C4-2B (cell line): Measurements from ENCODE around the gene CNN3.

ENCODE experiments used
- ZFX ChIP-seq: fragments of 450-650 bp; IDR thresholded peaks from 2 replicates; pipeline ENCODE4 v1.6.1; 2017
- TF ChIP-seq, protein P1 (sequence below): fragments of 450-650 bp; conservative IDR thresholded peaks from 2 replicates; pipeline ENCODE4 v1.5.1; 2017; ENCODE audit warnings: mild to moderate bottlenecking

DNA sequence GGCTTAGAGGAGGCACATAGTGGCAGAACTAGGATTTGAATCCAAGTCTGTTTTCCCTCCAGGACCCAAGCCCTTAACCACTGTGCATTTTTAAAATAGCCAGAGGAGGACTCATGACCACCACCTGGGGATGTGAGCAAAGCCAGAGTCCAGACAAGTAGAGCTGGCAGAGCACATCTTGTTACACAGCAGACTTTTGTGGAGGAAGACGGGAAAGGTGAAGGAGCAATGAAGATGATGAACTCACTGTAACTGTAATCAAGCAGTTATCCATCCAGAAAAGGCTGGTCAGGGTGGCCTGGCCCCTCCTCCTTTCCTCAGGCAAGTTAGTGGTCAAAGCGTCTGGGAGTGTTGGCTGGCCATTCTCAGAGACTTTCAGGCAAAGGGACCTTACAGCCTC, 55.9 kb downstream of the CNN3 start:
- TF ChIP-seq ZFX: no peak
- TF ChIP-seq, protein P1, sequence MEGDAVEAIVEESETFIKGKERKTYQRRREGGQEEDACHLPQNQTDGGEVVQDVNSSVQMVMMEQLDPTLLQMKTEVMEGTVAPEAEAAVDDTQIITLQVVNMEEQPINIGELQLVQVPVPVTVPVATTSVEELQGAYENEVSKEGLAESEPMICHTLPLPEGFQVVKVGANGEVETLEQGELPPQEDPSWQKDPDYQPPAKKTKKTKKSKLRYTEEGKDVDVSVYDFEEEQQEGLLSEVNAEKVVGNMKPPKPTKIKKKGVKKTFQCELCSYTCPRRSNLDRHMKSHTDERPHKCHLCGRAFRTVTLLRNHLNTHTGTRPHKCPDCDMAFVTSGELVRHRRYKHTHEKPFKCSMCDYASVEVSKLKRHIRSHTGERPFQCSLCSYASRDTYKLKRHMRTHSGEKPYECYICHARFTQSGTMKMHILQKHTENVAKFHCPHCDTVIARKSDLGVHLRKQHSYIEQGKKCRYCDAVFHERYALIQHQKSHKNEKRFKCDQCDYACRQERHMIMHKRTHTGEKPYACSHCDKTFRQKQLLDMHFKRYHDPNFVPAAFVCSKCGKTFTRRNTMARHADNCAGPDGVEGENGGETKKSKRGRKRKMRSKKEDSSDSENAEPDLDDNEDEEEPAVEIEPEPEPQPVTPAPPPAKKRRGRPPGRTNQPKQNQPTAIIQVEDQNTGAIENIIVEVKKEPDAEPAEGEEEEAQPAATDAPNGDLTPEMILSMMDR: no peak
